Measurements from ENCODE around the gene LHFPL3.

DNA sequence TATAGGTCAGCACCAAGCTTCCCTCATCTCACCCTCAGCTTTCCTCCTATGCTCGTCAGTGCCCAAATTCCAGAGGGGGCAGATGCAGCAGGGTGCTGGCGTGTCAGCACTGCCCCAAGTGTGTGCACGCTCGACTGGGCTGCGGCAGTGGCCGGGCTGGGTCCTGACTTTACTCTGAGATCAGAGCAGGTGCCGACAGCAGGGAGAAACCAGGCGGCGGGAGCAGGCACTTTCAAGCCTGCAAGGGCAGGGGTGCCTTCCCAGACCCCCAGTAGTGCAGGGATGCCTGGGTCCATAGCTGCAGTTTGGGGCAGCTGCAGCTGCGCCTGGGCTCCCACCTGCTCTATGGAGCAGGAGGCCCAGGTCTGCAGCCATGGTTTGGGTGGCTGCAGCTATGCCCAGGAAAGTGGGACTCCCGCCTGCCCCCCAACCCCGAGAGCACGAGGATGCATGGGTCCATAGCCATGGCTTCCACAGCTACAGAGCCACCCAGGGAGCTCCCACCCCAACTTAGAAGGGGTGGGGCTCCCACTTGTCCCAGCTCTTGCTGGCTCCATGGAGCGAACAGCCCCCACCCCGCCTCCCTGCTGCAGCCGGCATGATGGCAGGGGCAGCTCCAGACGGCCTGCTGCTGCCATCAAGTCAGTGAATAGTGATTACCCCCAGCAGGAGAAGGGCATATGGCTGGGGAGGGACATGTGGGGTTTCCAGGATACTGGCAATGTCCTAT, 486.4 kb downstream of the LHFPL3 start:
- TF ChIP-seq TAF1 (IDR thresholded peaks at IDR 0.05; ENCODE audit: low read depth) (no peak), EP300 (conservative IDR thresholded peaks at IDR 0.05; ENCODE audit: poor library complexity, severe bottlenecking) (no peak)
- TF ChIP-seq, protein P1, sequence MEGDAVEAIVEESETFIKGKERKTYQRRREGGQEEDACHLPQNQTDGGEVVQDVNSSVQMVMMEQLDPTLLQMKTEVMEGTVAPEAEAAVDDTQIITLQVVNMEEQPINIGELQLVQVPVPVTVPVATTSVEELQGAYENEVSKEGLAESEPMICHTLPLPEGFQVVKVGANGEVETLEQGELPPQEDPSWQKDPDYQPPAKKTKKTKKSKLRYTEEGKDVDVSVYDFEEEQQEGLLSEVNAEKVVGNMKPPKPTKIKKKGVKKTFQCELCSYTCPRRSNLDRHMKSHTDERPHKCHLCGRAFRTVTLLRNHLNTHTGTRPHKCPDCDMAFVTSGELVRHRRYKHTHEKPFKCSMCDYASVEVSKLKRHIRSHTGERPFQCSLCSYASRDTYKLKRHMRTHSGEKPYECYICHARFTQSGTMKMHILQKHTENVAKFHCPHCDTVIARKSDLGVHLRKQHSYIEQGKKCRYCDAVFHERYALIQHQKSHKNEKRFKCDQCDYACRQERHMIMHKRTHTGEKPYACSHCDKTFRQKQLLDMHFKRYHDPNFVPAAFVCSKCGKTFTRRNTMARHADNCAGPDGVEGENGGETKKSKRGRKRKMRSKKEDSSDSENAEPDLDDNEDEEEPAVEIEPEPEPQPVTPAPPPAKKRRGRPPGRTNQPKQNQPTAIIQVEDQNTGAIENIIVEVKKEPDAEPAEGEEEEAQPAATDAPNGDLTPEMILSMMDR (IDR thresholded peaks at IDR 0.05; ENCODE audit: poor library complexity, severe bottlenecking), result no peak
- TF ChIP-seq, protein P2, sequence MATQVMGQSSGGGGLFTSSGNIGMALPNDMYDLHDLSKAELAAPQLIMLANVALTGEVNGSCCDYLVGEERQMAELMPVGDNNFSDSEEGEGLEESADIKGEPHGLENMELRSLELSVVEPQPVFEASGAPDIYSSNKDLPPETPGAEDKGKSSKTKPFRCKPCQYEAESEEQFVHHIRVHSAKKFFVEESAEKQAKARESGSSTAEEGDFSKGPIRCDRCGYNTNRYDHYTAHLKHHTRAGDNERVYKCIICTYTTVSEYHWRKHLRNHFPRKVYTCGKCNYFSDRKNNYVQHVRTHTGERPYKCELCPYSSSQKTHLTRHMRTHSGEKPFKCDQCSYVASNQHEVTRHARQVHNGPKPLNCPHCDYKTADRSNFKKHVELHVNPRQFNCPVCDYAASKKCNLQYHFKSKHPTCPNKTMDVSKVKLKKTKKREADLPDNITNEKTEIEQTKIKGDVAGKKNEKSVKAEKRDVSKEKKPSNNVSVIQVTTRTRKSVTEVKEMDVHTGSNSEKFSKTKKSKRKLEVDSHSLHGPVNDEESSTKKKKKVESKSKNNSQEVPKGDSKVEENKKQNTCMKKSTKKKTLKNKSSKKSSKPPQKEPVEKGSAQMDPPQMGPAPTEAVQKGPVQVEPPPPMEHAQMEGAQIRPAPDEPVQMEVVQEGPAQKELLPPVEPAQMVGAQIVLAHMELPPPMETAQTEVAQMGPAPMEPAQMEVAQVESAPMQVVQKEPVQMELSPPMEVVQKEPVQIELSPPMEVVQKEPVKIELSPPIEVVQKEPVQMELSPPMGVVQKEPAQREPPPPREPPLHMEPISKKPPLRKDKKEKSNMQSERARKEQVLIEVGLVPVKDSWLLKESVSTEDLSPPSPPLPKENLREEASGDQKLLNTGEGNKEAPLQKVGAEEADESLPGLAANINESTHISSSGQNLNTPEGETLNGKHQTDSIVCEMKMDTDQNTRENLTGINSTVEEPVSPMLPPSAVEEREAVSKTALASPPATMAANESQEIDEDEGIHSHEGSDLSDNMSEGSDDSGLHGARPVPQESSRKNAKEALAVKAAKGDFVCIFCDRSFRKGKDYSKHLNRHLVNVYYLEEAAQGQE (IDR thresholded peaks at IDR 0.05; ENCODE audit: borderline replicate concordance), result no peak
